Measurements from ENCODE around the gene RNF149.
"Not testable (repeated sequence)": the region's sequence is repeated elsewhere in the genome, so short reads cannot be mapped to it uniquely, and the experiment has no call there.

RNF149 gene

GRCh38 chr2:101253013-101253702, 55.3 kb downstream of the RNF149 start:
- peak; percentile 42 for DNase-seq

GRCh38 chr2:101252408-101253012, 56.0 kb downstream of the RNF149 start, which contains the start of gene CNOT11:
Gene CNOT11 (plus strand): TSS chr2:101252886. CDS start chr2:101252965, 79 bp downstream.
- DNase-seq, result peak; percentile 95

- peak; percentile 87 for DNase-seq
Observed at GRCh38 chr2:101251844-101252407, 56.6 kb downstream of the RNF149 start.

GRCh38 chr2:101251246-101251781, 57.2 kb downstream of the RNF149 start:
- DNase-seq, result not testable (repeated sequence)

- DNase-seq, result no peak
Observed at GRCh38 chr2:101249826-101250225, 58.7 kb downstream of the RNF149 start.

- not testable (repeated sequence) for DNase-seq
Observed at GRCh38 chr2:101248756-101249155, 59.7 kb downstream of the RNF149 start.

- not testable (repeated sequence) for DNase-seq
Observed at GRCh38 chr2:101245468-101245867, 63.0 kb downstream of the RNF149 start.

GRCh38 chr2:101244899-101245298, 63.6 kb downstream of the RNF149 start:
- not testable (repeated sequence) for DNase-seq

GRCh38 chr2:101244373-101244772, 64.1 kb downstream of the RNF149 start:
- DNase-seq, result not testable (repeated sequence)

GRCh38 chr2:101241158-101241557, 67.3 kb downstream of the RNF149 start:
- no peak for DNase-seq

GRCh38 chr2:101240694-101241093, 67.8 kb downstream of the RNF149 start:
- peak; percentile 8 for DNase-seq

GRCh38 chr2:101239760-101240118, 68.8 kb downstream of the RNF149 start:
- not testable (repeated sequence) for DNase-seq

GRCh38 chr2:101238930-101239759, 69.4 kb downstream of the RNF149 start:
- no peak for DNase-seq

GRCh38 chr2:101237944-101238343, 70.6 kb downstream of the RNF149 start:
- not testable (repeated sequence) for DNase-seq

- DNase-seq, result not testable (repeated sequence)
Observed at GRCh38 chr2:101235956-101236355, 72.5 kb downstream of the RNF149 start.

- DNase-seq, result no peak
Observed at GRCh38 chr2:101234169-101234938, 74.1 kb downstream of the RNF149 start.

- DNase-seq, result no peak
Observed at GRCh38 chr2:101232770-101233169, 75.7 kb downstream of the RNF149 start.

GRCh38 chr2:101231937-101232730, 76.4 kb downstream of the RNF149 start:
- no peak for DNase-seq

- no peak for DNase-seq
Observed at GRCh38 chr2:101231240-101231639, 77.3 kb downstream of the RNF149 start.

GRCh38 chr2:101230541-101231001, 77.9 kb downstream of the RNF149 start:
- no peak for DNase-seq
